ENCODE measurements around the gene ARL16.

Gene ARL16

GRCh38 chr17:81682565-81683207, 911 bp downstream of the ARL16 start:
- TF ChIP-seq REST (IDR thresholded peaks at IDR 0.05; ENCODE audit: insufficient read depth in 1 of 2, low read depth in 2 of 2, low read length in 2 of 2) (no peak), FOXP2 (optimal IDR thresholded peaks at IDR 0.05; ENCODE audit: borderline replicate concordance, extremely low read depth, extremely low read length, insufficient read depth) (no peak), POLR2AphosphoS5 (IDR thresholded peaks at IDR 0.05; ENCODE audit: low read depth, low read length) (no peak)

DNA sequence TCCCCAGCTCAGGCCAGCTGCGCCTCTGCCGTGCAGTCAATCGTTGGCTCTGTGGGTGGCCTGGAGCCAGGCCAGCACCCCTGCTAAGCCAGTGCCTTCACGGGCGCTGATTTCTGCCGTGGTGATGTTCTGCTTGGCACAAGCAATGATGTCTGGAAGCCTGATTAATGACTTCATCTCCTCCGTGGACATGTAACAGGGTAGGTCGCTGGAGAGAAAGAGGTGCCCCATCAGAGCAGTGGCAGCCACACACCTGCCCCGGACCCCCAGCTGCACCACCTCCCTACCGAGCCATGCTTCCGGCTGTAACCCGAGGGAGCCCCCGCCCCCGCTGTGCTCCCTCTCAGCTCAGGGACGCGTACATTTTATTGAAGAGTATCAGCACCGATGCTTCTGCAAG, 1.9 kb downstream of the ARL16 start:
- no peak for TF ChIP-seq POLR2AphosphoS5 (IDR thresholded peaks at IDR 0.05; ENCODE audit: low read depth, low read length)
- TF ChIP-seq REST (IDR thresholded peaks at IDR 0.05; ENCODE audit: insufficient read depth in 1 of 2, low read depth in 2 of 2, low read length in 2 of 2), result no peak
- TF ChIP-seq SIN3A (IDR thresholded peaks at IDR 0.05; ENCODE audit: borderline replicate concordance, insufficient read depth, low read length), result no peak
- no peak for TF ChIP-seq TAF1 (IDR thresholded peaks at IDR 0.05; ENCODE audit: borderline replicate concordance, insufficient read depth, low read length)
- TF ChIP-seq FOXP2 (optimal IDR thresholded peaks at IDR 0.05; ENCODE audit: borderline replicate concordance, extremely low read depth, extremely low read length, insufficient read depth), result no peak

- TF ChIP-seq FOXP2 (optimal IDR thresholded peaks at IDR 0.05; ENCODE audit: borderline replicate concordance, extremely low read depth, extremely low read length, insufficient read depth), result no peak
- TF ChIP-seq TAF1 (IDR thresholded peaks at IDR 0.05; ENCODE audit: borderline replicate concordance, insufficient read depth, low read length), result no peak
- no peak for TF ChIP-seq SIN3A (IDR thresholded peaks at IDR 0.05; ENCODE audit: borderline replicate concordance, insufficient read depth, low read length)
- TF ChIP-seq POLR2AphosphoS5 (IDR thresholded peaks at IDR 0.05; ENCODE audit: low read depth, low read length), result no peak
- no peak for TF ChIP-seq REST (IDR thresholded peaks at IDR 0.05; ENCODE audit: insufficient read depth in 1 of 2, low read depth in 2 of 2, low read length in 2 of 2)
Measured at GRCh38 chr17:81680150-81680549, 3.4 kb downstream of the ARL16 start.

- no peak for TF ChIP-seq REST (IDR thresholded peaks at IDR 0.05; ENCODE audit: insufficient read depth in 1 of 2, low read depth in 2 of 2, low read length in 2 of 2)
- no peak for TF ChIP-seq TAF1 (IDR thresholded peaks at IDR 0.05; ENCODE audit: borderline replicate concordance, insufficient read depth, low read length)
- no peak for TF ChIP-seq POLR2AphosphoS5 (IDR thresholded peaks at IDR 0.05; ENCODE audit: low read depth, low read length)
- no peak for TF ChIP-seq SIN3A (IDR thresholded peaks at IDR 0.05; ENCODE audit: borderline replicate concordance, insufficient read depth, low read length)
- no peak for TF ChIP-seq FOXP2 (optimal IDR thresholded peaks at IDR 0.05; ENCODE audit: borderline replicate concordance, extremely low read depth, extremely low read length, insufficient read depth)
Measured at GRCh38 chr17:81676906-81677305, 6.7 kb downstream of the ARL16 start.
